Calu3 (cell line): ENCODE measurements around the gene PPP2R2C. TPM values are rescaled to one million over a fixed set of nuclear protein-coding genes. Genes with fewer than 3 reads are reported as not detected.

ENCODE experiments used
- BruUV-seq: library from RNA; stranded (reverse); fragments of 400-500 nt; replicated peaks from 2 replicates; lab custom pipeline; 2021; lab: Mats Ljungman, UMichigan
- CTCF ChIA-PET: fragments of 300-600 bp; sonication (Branson Sonifier 250); formaldehyde crosslinking; loops from one replicate; lab custom pipeline; 2022; ENCODE audit warnings: antibody characterized with exemption; lab: Charles Lee
- DNase-seq: peaks from one replicate; pipeline ENCODE4 v3.0.0; 2022
- H3K27ac Mint-ChIP-seq: one replicate; pipeline ENCODE4 v1.8.0; 2022; ENCODE audit warnings: mixed read lengths; ENCODE audit not compliant: unreplicated experiment
- H3K27me3 Mint-ChIP-seq: one replicate; pipeline ENCODE4 v1.8.0; 2022; ENCODE audit warnings: mixed read lengths; ENCODE audit not compliant: unreplicated experiment
- H3K36me3 Mint-ChIP-seq: one replicate; pipeline ENCODE4 v1.8.0; 2022; ENCODE audit warnings: mild to moderate bottlenecking, moderate library complexity, mixed read lengths; ENCODE audit not compliant: insufficient read depth, unreplicated experiment
- H3K4me1 Mint-ChIP-seq: one replicate; pipeline ENCODE4 v1.8.0; 2022; ENCODE audit warnings: mild to moderate bottlenecking, low read depth, mixed read lengths; ENCODE audit not compliant: unreplicated experiment
- H3K4me3 Mint-ChIP-seq: one replicate; pipeline ENCODE4 v1.8.0; 2022; ENCODE audit warnings: mild to moderate bottlenecking, low read depth, moderate library complexity, mixed read lengths; ENCODE audit not compliant: unreplicated experiment
- H3K9me3 Mint-ChIP-seq: one replicate; pipeline ENCODE4 v1.8.0; 2022; ENCODE audit warnings: low read depth, mixed read lengths; ENCODE audit not compliant: unreplicated experiment
- intact Hi-C: fragments of 100-400 bp; cut with micrococcal nuclease; formaldehyde crosslinking; loops from one replicate; pipeline ENCODE4 v1.10.0; 2022; ENCODE audit not compliant: unreplicated experiment
- total RNA-seq: library from RNA; stranded (reverse); gene quantifications from 2 replicates; pipeline ENCODE4 v1.2.3, GENCODE V29; 2022
- TF ChIP-seq, protein P1 (sequence below): fragments of 200-600 bp; IDR thresholded peaks from one replicate; pipeline ENCODE4 v1.8.0; 2022; ENCODE audit warnings: antibody characterized with exemption; ENCODE audit not compliant: unreplicated experiment

The PPP2R2C gene
- total RNA-seq, 1 experiment from 2014 or later, result 9.4 TPM

DNA sequence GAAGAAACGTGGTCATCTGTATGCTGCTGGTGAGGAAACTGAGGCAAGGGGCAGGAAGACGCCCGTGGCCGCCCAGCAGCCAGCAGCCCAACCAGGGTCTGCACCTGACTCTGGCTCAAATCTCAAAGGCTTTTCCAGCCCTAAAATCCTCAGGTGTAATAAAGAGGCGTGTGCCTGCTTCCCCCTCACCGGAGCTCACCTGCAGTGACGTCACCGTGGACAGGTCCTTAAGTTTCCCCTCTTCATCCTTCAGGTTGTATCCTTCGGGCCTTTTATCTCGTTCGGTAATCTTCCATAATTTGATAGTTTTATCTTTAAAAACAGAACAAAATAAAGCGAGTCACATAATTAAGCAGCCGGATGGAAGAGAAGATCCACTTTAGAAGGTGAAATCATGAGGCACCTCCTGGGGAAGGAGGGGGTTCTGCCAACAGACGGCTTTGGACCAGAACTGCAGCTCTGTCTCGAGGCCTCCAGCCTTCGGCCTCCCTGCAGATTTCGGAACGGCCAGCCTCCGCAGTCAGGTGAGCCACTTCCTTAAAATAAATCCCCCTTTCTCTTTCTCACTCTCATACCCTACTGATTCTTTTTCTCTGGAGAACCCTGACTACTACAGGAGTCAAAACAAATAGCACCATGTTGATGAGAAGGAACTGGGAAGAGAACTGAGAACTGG is 96.7 kb downstream of the PPP2R2C start:
- no peak overlapping the region for H3K27ac Mint-ChIP-seq
- TF ChIP-seq, protein P1, sequence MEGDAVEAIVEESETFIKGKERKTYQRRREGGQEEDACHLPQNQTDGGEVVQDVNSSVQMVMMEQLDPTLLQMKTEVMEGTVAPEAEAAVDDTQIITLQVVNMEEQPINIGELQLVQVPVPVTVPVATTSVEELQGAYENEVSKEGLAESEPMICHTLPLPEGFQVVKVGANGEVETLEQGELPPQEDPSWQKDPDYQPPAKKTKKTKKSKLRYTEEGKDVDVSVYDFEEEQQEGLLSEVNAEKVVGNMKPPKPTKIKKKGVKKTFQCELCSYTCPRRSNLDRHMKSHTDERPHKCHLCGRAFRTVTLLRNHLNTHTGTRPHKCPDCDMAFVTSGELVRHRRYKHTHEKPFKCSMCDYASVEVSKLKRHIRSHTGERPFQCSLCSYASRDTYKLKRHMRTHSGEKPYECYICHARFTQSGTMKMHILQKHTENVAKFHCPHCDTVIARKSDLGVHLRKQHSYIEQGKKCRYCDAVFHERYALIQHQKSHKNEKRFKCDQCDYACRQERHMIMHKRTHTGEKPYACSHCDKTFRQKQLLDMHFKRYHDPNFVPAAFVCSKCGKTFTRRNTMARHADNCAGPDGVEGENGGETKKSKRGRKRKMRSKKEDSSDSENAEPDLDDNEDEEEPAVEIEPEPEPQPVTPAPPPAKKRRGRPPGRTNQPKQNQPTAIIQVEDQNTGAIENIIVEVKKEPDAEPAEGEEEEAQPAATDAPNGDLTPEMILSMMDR, result no peak
- no TSS peak for BruUV-seq
- intact Hi-C loops, result no loop called here
- peaks cover 4% of the 10 kb centered on the region for H3K36me3 Mint-ChIP-seq
- no peaks in the 10 kb centered on the region for H3K27me3 Mint-ChIP-seq
- no peaks in the 10 kb centered on the region for H3K4me1 Mint-ChIP-seq
- H3K9me3 Mint-ChIP-seq, result no peaks in the 10 kb centered on the region
- no peak overlapping the region for H3K4me3 Mint-ChIP-seq
- CTCF ChIA-PET, result no interaction called here
- DNase-seq, result no peak

DNA sequence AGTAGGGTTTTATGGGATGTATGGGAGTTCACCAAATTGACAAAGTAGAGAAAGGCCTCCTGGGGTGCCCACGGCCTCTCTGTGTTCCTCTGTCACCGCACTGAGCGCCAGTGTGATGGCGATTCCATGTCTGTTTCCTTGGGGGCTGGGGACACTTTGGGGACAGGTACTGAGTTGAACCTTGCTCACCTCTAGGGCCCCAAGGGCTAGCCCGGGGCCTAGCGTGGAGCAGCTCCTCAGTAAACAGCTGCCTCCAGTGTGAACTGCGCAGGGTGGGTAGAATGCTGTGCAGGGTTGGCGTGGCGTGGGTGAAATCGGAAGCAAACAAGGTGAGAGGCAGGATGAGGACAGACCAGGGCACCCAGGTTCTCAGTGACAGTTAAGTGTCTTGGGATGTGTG is 97.8 kb downstream of the PPP2R2C start:
- CTCF ChIA-PET, result no interaction called here
- Mint-ChIP-seq H3K9me3 (no peaks in the 10 kb centered on the region), H3K4me3 (no peak overlapping the region), H3K27ac (no peak overlapping the region), H3K36me3 (peaks cover 4% of the 10 kb centered on the region), H3K4me1 (no peaks in the 10 kb centered on the region), H3K27me3 (no peaks in the 10 kb centered on the region)
- TF ChIP-seq, protein P1, result no peak
- no peak for DNase-seq
- intact Hi-C loops, result no loop called here
- no TSS peak for BruUV-seq

DNA sequence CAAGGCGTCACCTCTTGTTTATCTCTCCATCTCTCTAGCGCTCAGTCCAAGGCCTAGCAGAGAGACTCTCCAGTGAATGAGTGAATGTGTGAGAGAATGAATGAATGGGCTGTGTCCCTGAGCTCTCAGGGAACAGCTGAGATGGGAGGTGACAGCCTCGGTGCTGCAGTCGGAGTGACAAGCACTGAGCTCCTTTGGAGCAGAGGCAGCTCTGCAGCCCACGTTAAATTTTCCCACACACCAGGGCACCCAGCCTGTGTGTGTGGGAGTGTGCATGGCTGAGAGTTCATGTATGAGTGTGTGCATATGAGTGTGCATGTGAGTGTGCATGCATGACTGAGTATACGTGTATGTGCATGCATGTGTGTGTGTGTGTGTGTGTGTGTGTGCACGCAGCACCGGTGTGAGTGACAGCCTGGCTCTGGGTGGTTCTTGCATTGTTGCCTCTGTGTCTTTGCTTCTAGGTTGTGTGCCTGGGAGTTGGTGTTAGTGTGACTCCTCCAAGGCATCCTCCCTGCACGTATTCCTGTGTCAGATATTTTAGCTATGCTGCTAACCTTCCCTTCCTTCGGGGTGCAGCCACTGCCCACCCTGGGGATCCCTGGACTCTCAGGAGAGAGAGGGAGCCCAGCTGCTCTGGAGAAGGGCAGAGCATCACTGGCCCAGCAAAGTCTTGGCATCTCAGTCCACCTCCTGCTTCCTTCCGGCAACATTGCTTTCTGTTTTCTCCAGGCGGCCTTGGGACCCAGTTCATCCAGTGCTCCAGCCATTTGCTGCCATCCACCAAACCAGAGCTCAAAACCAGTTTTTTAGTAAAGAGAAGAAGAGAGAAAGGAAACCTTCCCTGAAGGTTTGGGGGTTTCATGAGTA is 98.6 kb downstream of the PPP2R2C start:
- H3K27ac Mint-ChIP-seq, result no peak overlapping the region
- TF ChIP-seq, protein P1, result no peak
- DNase-seq, result no peak
- CTCF ChIA-PET, result no interaction called here
- intact Hi-C loops, result no loop called here
- H3K36me3 Mint-ChIP-seq, result peaks cover 4% of the 10 kb centered on the region
- H3K9me3 Mint-ChIP-seq, result no peaks in the 10 kb centered on the region
- BruUV-seq, result no TSS peak
- H3K27me3 Mint-ChIP-seq, result peaks cover 5% of the 10 kb centered on the region
- H3K4me1 Mint-ChIP-seq, result no peaks in the 10 kb centered on the region
- no peak overlapping the region for H3K4me3 Mint-ChIP-seq

DNA sequence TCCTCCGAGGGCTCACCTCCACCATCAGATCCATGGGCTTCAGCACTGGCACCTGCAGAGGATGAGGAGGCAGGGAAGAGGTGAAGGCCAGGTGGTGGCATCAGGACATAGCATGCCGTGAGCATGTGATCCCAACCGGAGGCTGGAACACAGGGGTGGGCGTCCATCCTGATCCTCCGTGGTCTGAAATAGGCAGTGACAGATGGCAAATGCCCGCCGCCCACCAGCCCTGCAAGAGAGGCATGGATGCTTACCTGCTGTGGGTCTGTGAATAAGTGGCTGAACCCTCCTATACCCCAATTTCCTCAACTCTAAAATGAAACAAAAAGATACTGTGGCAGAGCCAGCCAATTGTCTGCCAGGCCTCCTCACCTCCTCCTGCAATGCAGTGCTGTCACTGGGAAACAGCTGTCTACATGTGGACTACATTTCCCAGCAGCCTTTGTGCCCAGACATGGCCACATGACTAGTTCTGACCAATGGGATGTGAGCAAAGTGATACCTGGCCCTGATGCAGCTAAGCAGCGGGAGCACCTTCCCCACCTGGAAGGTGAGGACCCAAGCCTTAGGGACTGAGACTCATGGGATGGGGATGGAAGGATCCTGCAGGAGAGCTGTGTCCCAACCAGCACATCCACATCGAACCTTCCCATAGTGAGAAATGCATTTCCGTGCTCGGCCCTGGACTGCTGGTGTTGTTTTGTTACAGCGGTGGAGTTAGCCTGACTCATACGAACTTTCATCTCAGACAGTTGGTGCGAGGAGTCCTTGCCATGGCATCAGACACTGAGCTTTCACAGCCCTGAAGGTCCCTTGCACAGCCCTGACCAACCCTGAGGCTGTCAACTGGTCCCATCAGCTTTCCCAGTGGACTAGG is 99.5 kb downstream of the PPP2R2C start:
- TF ChIP-seq, protein P1, result no peak
- intact Hi-C loops, result no loop called here
- Mint-ChIP-seq H3K4me3 (no peak overlapping the region), H3K9me3 (no peaks in the 10 kb centered on the region), H3K27me3 (peaks cover 7% of the 10 kb centered on the region), H3K4me1 (no peaks in the 10 kb centered on the region), H3K27ac (no peak overlapping the region), H3K36me3 (peaks cover 4% of the 10 kb centered on the region)
- CTCF ChIA-PET, result no interaction called here
- no TSS peak for BruUV-seq
- DNase-seq, result peak; percentile 46
